Ishikawa (cell line): ENCODE measurements around the gene SLC5A12.

Source experiments
- CEBPB ChIP-seq: IDR thresholded peaks from 2 replicates; pipeline ENCODE4 v1.6.1; 2012
- EGR1 ChIP-seq: IDR thresholded peaks from 2 replicates; pipeline ENCODE4 v1.6.1; 2012
- EP300 ChIP-seq: IDR thresholded peaks from 2 replicates; pipeline ENCODE4 v1.6.1; 2012; ENCODE audit warnings: borderline replicate concordance
- FOXM1 ChIP-seq: IDR thresholded peaks from 2 replicates; pipeline ENCODE4 v1.6.1; 2012; ENCODE audit warnings: low read depth, borderline replicate concordance
- MAX ChIP-seq: IDR thresholded peaks from 2 replicates; pipeline ENCODE4 v1.6.1; 2012
- RAD21 ChIP-seq: IDR thresholded peaks from 2 replicates; pipeline ENCODE4 v1.6.1; 2012; ENCODE audit warnings: low read depth
- TAF1 ChIP-seq: IDR thresholded peaks from 2 replicates; pipeline ENCODE4 v1.6.1; 2012; ENCODE audit warnings: low read depth, mild to moderate bottlenecking
- TCF12 ChIP-seq: IDR thresholded peaks from 2 replicates; pipeline ENCODE4 v1.6.1; 2012; ENCODE audit warnings: low read depth
- TEAD4 ChIP-seq: IDR thresholded peaks from 2 replicates; pipeline ENCODE4 v1.6.1; 2012
- USF1 ChIP-seq: IDR thresholded peaks from 2 replicates; pipeline ENCODE4 v1.6.1; 2012
- YY1 ChIP-seq: IDR thresholded peaks from 2 replicates; pipeline ENCODE4 v1.6.1; 2012; ENCODE audit warnings: low read depth
- ZBTB7A ChIP-seq: IDR thresholded peaks from 2 replicates; pipeline ENCODE4 v1.6.1; 2012; ENCODE audit warnings: low read depth

GRCh38 chr11:26719998-26720397 lies 1.9 kb downstream of the SLC5A12 start:
- TF ChIP-seq CEBPB (no peak), RAD21 (no peak), MAX (no peak), YY1 (no peak), ZBTB7A (no peak), EP300 (no peak), EGR1 (no peak), FOXM1 (no peak), USF1 (no peak), TCF12 (no peak), TAF1 (no peak), TEAD4 (no peak)
